NOMO-1 treated with DMSO at 0.1 percent for 48 hours (cell line): ENCODE results near the gene ROBO4.

ENCODE experiments used
- DNase-seq: peaks from one replicate; lab custom pipeline; 2025; ENCODE audit not compliant: unreplicated experiment; lab: John Stamatoyannopoulos, UW

The ROBO4 gene

DNA sequence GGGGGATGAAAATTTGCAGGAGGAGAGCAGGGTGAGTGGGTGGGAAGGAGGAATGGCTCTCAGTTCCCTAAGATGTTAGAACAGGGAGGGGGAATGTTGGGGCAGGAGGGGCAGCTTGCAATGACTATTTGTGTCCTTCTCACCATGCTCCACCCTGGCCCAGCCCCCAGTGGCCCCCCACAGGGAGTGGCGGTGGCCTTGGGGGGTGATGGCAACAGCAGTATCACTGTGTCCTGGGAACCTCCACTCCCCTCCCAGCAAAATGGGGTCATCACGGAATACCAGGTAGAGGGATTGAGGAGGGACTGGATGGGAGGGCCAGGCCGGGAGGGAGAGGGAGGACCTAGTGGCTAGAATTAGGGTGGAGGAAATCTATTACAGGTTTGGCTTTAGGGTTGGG lies 22.3 kb downstream of the ROBO4 start:
- DNase-seq: no peak

DNA sequence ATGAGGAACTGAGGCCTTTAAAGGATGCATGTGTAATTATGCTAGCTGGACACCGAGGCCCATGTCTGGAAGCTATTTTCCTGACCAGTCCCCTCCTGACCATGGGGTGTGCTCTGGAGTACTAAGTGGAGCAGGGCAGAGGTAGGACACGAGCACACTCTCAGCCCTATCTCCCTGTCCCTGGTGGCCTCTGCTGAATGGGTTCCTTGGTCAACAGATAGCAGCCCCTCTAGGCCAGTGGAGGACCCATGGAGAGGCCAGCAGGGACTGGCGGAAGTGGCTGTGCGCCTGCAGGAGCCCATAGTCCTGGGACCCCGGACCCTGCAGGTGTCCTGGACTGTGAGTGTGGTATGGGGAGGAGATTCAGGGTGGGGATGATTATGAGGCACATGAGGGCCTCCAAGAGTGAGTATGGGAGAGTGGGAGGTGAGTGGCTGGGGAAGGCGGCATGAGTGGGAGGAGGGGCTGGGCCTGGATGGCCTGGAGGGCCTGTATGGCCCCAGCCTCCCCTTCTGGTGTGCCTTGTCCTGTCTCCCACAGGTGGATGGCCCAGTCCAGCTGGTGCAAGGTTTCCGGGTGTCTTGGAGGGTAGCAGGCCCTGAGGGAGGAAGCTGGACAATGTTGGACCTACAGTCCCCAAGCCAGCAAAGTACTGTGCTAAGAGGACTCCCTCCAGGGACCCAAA lies 23.0 kb downstream of the ROBO4 start:
- no peak for DNase-seq

DNA sequence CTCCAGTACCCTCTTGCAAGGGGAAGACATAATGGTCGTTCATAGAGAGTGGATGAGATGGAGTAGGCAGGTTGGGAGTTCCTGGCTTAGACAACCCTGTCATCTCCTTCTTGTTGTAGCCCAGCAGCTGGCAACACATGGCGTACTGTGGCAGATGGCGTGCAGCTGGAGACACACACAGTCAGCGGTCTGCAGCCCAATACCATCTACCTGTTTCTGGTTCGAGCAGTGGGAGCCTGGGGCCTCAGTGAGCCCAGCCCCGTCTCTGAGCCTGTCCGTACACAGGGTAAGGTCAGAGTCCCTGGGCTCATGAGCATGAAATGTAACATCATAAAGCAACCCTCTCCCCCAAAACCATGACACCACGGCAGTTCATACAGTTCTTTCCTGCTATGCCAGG lies 23.7 kb downstream of the ROBO4 start:
- no peak for DNase-seq

DNA sequence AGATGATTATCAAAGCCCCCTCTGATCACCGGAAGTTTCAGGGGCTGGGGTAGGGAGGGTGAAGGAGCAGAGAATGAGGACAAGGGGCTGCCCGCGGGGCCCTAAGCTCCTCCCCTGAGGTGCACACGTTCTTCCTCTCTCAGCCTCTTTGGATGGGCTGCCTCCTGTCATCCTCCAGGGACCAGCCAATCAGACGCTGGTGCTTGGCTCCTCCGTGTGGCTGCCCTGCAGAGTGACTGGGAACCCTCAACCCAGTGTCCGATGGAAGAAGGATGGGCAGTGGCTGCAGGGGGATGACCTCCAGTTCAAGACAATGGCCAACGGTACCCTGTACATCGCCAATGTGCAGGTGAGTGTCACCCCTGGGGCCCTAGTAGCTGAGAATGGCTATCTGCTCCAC lies 24.9 kb downstream of the ROBO4 start:
- no peak for DNase-seq

DNA sequence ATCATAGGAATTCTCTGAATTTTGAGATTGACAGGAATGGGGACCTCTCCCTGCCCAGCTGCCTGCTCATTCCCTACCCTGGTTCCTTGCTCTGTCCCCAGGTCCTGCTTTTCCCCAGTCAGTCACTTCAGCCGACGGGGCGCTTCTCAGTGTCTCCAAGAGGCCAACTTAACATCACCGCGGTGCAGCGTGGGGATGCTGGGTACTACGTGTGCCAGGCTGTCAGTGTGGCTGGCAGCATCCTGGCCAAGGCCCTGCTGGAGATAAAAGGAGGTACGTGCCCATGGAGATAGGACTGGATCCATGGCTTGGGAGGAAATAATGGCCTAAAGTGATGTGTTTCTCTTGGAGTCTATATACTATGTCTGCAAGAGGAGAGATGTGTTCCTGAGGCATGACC lies 25.4 kb downstream of the ROBO4 start:
- DNase-seq: no peak

DNA sequence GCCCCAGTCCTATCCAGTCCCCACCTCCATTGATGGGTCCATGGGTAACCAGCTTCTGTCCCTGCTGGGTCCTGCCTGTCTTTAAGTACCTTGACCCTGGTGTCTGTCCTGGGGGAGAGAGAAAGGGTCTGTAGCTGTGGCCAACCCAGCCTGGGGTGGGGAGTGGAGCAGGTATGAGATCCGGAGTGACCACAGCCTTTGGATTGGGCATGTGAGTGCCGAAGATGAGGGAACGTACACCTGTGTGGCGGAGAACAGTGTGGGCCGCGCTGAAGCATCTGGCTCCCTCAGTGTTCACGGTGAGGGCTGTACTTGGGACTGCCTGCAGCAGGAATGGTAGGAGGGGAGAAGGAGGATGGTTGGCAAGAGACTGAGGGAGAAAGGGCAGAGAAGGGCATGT lies 27.2 kb downstream of the ROBO4 start:
- DNase-seq: no peak

DNA sequence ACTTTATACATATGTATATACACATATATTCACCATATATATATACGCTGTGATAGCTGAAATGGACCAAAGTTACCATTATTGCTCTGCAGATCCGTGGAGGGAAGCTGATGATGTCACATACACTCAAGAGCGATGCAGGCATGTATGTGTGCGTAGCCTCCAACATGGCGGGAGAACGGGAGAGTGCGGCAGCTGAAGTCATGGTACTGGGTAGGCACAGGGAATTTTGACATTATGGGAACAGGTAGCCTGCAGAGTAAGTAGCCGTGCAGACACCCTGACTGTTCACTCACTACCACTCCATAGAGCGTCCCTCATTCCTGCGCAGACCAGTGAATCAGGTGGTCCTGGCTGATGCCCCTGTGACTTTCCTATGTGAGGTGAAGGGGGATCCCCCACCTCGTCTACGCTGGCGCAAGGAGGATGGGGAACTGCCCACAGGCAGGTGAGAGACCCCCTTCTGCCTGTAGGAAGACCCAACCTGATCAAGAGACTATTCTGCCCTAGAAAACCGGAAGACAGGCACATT lies 27.7 kb downstream of the ROBO4 start:
- no peak for DNase-seq

DNA sequence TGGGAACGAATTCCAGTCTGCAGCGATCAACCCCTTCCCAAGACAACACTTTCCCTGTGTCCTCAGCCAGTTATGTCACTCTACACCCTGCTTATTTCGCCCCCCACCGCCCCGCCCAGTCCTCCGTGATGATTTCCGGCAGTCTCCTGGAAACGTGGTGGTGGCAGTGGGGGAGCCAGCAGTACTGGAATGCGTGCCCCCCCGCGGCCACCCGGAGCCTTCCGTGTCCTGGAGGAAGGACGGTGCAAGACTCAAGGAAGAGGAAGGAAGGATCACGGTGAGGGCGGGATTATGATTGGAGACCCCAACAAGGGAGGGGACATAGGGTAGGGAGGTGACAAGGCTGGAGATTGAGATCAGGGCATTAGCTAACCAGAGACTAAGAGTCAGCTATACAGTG lies 28.3 kb downstream of the ROBO4 start:
- DNase-seq: no peak

DNA sequence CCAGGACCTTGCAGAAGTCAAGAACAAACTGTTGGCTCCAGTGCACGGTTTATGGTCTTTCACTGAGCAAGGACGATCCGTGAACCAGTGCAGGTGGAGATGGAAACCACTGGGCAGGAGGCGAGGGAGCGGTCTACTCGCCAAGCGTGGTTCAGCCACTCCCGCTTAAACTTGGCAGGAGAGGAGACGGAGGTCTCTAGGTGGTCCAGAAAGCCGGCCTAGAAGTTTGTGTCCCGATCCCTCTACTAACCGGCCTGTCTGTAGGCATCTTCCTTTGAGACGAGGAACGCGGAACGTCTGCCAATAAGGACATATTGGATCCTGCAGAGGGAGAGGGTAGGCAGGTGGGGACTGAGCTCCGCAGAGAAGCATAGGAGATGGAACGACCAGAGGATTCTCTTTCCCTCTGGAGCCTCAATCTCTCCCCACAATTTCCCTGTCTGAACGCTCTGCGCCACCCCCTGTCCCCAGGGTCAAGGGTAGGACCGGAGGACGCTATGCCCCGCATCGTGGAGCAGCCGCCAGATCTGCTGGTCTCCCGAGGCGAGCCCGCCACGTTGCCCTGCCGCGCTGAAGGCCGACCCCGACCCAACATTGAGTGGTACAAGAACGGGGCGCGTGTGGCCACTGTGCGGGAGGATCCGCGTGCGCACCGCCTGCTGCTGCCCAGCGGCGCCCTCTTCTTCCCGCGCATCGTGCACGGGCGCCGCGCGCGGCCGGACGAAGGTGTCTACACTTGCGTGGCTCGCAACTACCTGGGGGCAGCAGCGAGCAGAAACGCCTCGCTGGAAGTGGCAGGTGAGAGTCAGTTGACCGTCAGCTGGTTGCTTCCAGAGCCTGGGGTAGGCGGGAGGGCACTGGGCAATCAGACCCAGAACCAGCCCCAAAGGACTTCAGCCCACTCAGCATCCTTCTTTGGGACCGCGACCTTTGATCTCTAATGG lies 29.1 kb downstream of the ROBO4 start:
- DNase-seq: no peak

DNA sequence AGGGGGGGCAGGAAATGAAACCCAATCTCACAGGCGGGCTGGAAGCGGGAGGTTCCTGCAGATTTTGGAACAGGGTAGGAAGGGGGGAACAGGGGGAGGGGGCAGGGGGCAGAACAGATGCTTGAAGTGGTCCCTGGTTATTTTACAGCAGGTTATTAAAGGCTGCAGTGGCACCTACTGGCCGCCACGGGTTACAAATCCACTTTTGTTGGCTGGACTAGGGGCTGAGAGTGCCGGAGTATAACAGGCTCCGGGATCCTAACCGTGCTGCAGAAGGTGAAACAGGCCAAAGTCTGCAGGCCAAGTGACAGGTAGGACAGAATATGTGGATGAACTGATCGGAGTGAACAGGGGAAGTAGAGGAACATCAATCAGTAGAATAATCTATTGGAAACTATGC lies 30.0 kb downstream of the ROBO4 start:
- peak; percentile 12 for DNase-seq

DNA sequence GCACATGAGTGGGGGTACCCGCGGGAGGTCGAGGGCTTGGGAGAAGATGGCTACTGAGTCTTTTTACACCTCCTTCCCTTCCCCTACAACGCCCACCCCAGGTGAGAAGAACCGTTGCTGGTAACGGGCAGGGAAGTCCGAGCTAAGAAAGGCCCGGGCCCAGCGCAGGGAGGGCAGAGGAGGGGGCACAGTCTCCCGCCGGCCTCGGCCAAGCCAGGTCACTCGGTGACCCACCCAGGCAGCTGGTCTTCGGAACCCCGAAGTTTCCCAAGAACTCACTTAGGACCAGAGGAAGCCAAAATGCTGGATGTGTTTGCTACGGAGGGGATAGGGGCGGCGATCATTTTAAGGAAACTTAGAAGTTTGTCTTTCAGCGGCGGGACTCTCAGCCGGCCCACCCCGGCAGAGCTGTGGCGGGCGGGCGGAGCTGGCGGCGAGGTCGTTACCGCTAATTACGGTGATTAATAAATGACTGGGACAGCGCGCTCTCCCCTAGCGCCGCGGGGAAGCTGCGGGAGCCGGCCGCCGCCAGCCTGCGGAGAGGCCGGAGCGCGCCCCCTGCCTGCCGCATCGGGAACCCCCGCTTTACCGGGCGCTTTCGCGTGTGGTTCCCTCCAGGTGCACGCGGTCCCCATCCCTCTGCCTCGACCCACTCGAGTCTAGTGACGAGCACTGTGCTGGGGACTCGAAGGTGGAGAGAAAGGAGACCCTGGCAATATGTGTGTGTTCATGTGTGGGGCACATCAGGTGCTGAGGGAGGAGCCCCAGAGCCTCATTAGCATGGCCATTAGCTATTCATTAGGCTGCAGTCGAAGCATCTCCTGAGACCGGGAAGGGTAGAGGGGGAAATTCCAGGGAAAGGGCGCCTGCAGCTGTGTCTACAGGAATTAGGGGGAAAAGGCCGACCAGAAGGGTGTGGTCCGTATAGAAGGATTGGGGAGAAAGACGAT lies 31.5 kb downstream of the ROBO4 start:
- peak; percentile 32 for DNase-seq

DNA sequence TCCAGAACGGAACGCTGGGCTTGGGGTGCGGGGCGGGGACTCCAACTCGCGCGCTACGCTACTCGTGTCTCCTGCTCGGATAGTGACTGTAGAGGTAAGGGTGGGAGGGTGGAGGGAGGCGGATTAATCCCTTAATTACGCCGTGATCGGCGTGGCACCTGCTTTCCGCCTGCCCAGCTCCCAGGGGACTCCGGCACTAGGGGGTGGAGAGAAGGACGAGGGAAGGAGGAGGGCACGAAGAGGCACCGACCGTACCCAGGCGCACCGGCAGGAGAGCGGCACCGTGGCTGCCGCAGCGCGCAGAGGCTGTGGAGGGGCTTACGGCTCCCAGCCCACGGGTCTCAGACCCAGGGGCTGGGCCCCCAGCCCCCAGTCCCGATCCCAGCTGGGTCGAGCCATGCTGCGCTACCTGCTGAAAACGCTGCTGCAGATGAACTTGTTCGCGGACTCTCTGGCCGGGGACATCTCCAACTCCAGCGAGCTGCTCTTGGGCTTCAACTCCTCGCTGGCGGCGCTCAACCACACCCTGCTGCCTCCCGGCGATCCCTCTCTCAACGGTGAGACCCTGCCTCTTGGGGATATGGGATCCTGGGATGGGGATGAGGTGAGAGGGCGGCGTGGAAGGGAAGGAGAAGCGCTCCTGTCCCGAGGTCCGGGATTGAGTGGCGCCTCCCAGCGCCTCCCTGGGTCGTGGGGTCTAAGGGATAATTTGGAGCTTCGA lies 32.3 kb downstream of the ROBO4 start, which contains the start of gene ROBO3:
Gene ROBO3 (plus strand): TSS at position 252 of the 721 bp plus-strand sequence. CDS start 146 bp downstream, at position 398.
- no peak for DNase-seq

DNA sequence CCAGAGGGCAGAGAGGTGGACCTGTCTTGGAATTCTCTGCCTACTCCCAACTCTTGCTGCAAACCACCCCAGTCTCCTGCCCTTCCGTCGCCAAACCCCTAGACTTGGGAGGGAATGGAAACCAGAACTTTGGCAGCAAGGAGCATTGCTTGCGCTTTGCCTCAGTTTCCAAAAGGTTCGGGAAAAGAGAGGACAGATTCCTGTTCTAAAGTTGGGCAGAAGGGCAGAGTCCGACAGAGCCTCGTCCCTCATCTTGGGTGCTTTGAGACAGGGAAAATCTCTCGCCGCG lies 32.8 kb downstream of the ROBO4 start:
- no peak for DNase-seq

DNA sequence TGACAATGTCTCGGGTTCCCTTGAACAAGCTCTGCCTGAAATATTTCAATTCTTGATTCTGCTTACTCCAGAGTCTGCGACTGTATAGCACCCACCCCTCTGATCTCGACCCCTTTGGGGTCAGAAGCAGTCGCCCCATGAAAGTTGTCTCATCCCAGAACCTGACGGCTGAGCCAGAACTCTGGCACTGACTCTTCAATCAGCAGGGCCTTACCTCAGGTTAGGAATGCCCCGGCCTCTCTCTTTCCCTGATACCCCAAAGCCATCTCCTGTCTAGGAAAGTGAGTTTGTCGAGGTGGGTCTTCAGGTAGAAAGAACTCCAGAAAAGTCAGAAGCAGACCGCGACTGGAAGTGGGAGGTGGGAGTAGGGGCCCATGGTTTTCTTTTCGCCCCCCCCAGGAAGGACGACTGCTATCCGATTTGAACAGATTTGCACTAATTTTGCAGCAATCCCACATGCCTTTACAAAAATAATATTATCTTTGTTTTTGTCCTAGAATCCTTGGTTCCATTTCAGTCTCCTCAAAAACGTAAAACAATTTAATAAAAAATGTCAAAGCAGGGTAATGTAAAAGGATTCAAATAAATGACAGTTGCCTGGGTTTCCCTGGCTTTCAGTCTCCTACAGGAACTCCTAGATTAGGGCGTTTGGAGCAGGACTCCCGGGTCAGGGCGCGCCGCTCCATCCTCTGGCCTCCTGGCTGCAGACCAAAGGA lies 33.3 kb downstream of the ROBO4 start:
- no peak for DNase-seq

DNA sequence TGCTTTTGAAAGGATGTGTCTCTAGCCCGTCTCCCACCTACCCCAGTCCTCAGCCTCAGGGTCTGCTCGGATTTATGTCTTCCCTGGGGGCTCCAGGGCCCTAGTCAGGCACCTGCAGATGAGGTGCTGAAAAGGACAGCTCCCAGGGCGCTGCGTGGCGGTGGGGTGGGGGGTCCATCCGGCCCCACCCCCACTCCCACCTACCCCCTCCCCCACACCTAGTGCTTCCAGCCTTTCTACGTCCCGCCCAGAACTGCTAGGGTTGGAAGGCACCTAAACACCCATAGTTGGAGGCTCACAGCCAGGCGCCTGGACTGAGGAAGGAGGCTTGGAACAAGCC lies 33.9 kb downstream of the ROBO4 start:
- DNase-seq: no peak

DNA sequence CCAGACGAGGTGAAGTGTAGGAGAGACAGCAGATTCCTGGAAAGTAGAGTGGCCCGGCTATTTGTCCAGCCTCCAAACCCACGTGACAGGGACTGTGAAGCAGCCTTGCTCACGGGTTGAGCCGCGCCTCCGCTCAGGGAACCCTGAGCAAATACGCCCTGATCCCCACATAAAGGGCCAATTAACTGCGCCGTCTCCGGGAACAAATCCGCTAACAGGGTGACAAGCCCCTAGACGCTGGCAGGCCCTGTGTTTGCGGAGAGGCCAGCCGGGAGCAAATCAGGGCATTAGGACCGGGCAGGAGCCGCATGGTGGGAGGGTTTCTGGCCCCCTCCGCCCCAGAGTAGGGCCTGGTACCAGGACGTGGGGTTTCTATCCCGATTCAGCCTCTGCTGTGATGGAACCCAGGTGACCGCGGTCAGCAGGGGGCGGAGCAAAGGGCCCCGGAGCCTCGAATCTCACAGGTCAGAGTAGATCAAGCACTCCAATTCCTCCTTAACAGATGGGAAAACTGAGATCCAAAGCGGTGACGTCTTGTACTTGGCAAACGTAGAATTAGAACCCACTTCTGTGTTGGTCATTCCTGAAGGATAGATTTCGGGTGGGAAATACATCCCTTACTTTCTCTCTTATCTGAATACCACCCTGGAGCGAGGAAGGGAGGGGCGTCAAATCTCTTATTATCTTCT lies 34.4 kb downstream of the ROBO4 start:
- no peak for DNase-seq

DNA sequence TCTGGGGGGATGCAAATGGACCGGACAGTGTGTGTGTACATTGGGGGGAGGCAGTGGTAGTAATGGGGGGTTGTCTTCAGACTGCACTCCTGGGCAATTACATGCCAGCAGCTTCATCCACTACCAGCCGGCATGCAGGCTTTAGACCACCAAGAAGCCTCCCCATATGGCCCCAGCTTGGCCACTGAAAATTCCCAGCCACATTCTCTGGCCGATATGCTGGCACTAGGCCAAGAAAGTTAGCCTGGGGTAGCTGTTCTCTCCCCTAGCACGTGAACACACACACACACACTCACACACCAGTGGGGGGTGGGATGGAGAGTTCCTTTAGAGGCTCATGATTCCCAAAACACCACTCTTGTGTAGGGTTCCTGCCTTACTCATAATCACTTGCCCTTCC lies 36.0 kb downstream of the ROBO4 start:
- DNase-seq: no peak

DNA sequence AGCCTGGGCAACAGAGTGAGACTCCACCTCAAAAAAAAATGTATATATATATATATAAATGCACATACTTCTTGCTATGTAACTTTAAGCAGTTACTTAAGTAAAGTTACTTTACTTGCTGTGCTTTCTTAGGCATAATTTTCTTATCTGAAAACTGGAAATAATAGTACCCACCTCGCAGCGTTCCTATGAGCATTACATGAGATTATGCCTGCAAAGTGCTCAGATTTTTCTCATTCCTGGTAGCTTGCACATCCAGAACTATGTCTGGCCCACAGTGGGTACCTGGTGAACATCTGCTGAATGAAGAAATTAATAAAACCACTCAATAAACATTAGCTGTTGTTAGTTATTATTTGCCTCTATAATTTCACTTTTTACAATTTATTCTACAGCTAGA lies 38.5 kb downstream of the ROBO4 start:
- DNase-seq: no peak

DNA sequence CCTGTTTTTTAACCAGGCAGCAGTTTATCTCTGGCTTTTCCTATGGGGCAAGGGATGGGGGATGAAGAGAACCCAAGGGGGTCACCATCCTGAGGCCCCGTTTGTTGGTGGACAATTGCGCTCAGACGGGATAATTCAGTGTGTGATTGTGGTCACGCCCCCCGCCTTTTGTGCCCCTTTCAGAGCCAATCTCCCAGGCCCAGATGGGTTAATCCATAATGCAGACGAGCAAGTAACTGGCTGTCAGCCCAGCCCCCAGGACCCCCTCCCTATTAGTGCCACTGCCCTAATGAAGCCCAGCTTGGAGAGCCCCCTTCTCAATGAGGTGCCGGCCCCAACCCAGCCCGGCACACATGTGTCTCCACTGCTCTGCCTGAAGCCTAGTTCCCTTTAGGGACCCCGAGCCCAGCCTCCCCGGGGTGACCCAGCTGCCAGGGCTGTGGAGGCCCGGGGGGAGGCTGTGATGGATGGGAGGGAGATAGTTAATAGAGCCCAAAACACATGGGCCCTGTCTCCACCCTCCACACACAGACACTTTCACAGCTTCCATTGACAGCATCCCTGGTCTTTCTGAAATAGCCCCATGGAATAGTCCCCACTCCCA lies 51.5 kb downstream of the ROBO4 start:
- DNase-seq: no peak
